ENCODE measurements around the gene HOXA13.
A peak's percentile ranks its signal among the peaks of the same experiment; 100 is the strongest.

HOXA13 gene

GRCh38 chr7:27170426-27171324 lies 29.2 kb downstream of the HOXA13 start:
- no peak for DNase-seq (ENCODE audit: low read depth)

- DNase-seq (ENCODE audit: low read depth): no peak
These were observed 30.0 kb downstream of the HOXA13 start for GRCh38 chr7:27169658-27170425.

GRCh38 chr7:27168265-27168947 lies 31.5 kb downstream of the HOXA13 start:
- DNase-seq (ENCODE audit: low read depth): no peak

- no peak for DNase-seq (ENCODE audit: low read depth)
These were observed 32.0 kb downstream of the HOXA13 start for GRCh38 chr7:27167916-27168264.

GRCh38 chr7:27166531-27167505 lies 33.1 kb downstream of the HOXA13 start:
- DNase-seq (ENCODE audit: low read depth): no peak

GRCh38 chr7:27165996-27166530 lies 33.8 kb downstream of the HOXA13 start:
- no peak for DNase-seq (ENCODE audit: low read depth)

GRCh38 chr7:27165089-27165995 lies 34.5 kb downstream of the HOXA13 start, which contains the start of gene HOXA9:
Gene HOXA9 (minus strand): TSS chr7:27165537. CDS start chr7:27165457, 80 bp downstream.
- DNase-seq (ENCODE audit: low read depth): no peak

- no peak for DNase-seq (ENCODE audit: low read depth)
These were observed 35.4 kb downstream of the HOXA13 start for GRCh38 chr7:27164367-27165088.

GRCh38 chr7:27164045-27164366 lies 35.9 kb downstream of the HOXA13 start:
- no peak for DNase-seq (ENCODE audit: low read depth)

GRCh38 chr7:27163288-27164044 lies 36.4 kb downstream of the HOXA13 start:
- DNase-seq (ENCODE audit: low read depth): no peak

- DNase-seq (ENCODE audit: low read depth): no peak
These were observed 37.2 kb downstream of the HOXA13 start for GRCh38 chr7:27162561-27163287.

GRCh38 chr7:27161721-27162560 lies 38.0 kb downstream of the HOXA13 start:
- DNase-seq (ENCODE audit: low read depth): no peak

- no peak for DNase-seq (ENCODE audit: low read depth)
These were observed 38.6 kb downstream of the HOXA13 start for GRCh38 chr7:27161214-27161720.

GRCh38 chr7:27160546-27161213 lies 39.2 kb downstream of the HOXA13 start:
- peak; percentile 81 for DNase-seq (ENCODE audit: low read depth)

GRCh38 chr7:27160145-27160545 lies 39.7 kb downstream of the HOXA13 start:
- no peak for DNase-seq (ENCODE audit: low read depth)

Measured in stimulated activated CD8-positive, alpha-beta memory T cell treated with anti-CD3 and anti-CD28 coated beads, Interleukin-15, amount 100 ng/mL, for 1 hour (primary cell).